Measurements from ENCODE around the gene PI4KA.
"Not testable (repeated sequence)": the region's sequence is repeated elsewhere in the genome, so short reads cannot be mapped to it uniquely, and the experiment has no call there.

PI4KA gene

DNA sequence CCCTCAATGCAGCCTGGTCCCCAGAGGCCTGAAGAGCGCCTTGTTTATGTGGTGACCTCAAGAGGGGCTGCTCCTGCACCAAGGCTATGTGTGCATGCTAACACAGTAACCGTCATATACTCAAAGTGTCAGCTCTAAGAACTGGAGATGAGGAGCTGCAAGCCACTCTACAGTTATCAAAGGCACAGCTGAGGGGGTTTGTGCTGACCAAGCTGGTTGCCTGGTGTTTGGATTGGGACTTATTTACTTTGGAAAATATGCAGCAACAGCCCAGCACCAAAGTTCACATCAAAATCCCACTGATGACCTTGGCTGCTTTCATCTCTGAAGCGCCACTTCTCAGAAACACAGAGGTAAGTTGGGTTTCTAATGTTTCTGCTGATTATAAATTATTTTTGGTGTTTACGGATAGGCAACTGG lies 84.8 kb downstream of the PI4KA start, which contains the start of gene SERPIND1:
Gene SERPIND1, plus strand, starts transcription at position 321 of the 420 bp plus-strand sequence. CDS start 5,200 bp downstream, outside the sequence.
- DNase-seq, result no peak

DNA sequence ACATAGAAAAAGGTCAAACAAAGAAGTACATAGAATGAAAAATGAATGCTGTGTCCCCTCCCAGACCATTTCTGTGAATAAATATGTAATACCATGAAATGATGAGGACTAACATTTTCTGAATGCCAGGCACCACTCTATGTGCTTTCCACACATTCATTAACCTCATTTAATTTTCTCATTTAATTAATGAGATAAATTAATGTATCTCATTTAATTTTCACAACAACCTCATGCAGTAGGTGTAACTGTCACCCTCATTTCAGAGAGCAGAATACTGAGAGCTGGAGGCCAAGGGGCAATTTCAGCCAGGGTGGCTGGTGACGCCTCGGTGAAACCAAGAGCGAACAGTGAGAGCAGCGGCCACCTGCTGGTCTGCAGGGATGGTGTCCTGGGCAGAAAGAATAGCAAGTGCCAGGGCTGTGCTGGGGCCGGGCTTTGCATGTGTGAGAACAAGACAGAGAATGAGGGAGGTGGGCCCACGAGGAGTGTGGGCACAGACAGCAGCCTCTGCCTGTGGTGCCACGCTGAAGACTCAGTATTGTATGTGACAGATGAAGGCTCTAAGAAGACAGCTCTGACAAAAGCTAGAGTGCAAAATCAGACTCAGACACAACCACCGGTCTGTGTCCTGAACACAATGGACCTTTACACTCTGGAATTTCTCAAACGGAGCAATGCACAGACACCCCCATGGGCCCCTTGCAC lies 86.5 kb downstream of the PI4KA start:
- no peak for DNase-seq

DNA sequence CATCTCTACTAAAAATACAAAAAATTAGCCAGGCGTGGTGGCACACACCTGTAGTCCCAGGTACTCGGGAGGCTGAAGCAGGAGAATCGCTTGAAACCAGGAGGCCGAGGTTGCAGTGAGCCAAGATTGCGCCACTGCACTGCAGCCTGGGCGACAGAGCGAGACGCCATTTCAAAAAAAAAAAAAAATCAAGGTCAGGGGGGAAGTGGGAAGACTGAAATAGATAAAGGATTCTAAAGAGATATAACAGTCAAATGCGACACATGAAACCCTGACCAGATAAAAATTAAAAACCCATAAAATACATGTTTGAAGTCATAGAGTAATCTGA lies 89.2 kb downstream of the PI4KA start:
- not testable (repeated sequence) for DNase-seq

DNA sequence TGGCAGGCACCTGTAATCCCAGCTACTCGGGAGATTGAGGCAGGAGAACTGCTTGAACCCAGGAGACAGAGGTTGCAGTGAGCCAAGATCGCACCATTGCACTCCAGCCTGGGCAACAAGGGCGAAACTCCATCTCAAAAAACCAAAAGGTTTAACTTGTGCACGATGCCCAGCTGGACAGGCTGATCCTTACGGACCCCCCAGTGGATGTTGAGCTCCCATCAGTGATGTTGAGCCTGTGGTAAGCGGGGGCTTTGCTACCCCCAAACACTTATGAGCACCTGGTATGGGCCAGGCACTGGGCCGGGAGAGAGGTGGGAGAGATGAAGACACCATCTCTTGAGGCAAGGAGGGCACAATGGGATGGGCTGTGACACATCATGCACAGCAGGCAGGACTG lies 92.1 kb downstream of the PI4KA start:
- DNase-seq, result no peak

DNA sequence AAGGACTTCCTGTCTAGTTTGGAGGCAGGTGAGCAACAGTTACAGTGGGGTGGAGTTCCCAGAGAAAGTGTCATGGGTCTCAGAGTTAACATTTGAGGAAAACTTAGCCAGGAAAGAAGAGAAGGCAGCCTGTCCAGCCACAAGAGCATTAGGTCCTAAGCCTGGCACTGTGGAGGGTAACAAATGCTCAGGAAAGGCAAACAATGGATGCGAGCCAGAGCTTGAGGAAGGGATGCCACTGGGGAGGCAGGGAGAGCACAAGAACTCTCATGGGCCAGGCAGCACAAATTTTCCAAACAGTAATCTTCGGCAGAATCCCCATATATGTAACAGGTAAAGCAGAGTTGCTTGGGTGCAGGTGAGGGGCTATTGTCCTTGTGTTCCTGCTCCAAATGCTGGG lies 92.7 kb downstream of the PI4KA start:
- no peak for DNase-seq

DNA sequence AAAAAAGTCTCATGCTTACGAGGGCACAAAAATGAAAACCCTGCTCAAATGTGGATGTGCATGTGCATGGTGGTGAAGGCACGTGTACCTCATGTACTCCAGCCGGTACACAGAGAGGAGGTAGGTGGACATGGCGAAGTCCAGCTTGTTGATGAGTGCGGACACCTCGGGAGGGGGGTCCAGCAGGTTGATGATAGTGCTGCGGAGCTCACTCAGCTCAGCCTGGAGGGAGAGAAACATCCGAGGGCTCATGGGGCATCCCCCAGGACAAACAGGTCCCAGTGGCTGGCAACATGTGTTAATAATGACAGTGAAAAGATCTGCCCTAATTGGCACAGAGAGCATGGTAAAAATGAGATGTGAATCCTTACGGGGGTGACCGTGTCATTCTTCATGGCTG lies 93.9 kb downstream of the PI4KA start:
- no peak for DNase-seq

DNA sequence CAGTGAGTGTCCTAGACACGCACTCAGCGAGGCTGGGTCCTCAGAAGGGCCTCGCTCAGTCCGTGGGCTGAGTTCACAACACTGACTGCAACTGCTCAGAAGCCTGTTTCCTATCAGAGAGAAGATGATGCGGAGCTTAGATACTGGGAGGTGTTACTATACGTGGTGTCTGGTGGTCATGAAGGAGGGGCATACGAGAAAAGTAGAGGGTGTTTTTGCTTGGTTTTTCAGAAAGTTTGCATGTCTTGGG lies 94.2 kb downstream of the PI4KA start:
- no peak for DNase-seq

DNA sequence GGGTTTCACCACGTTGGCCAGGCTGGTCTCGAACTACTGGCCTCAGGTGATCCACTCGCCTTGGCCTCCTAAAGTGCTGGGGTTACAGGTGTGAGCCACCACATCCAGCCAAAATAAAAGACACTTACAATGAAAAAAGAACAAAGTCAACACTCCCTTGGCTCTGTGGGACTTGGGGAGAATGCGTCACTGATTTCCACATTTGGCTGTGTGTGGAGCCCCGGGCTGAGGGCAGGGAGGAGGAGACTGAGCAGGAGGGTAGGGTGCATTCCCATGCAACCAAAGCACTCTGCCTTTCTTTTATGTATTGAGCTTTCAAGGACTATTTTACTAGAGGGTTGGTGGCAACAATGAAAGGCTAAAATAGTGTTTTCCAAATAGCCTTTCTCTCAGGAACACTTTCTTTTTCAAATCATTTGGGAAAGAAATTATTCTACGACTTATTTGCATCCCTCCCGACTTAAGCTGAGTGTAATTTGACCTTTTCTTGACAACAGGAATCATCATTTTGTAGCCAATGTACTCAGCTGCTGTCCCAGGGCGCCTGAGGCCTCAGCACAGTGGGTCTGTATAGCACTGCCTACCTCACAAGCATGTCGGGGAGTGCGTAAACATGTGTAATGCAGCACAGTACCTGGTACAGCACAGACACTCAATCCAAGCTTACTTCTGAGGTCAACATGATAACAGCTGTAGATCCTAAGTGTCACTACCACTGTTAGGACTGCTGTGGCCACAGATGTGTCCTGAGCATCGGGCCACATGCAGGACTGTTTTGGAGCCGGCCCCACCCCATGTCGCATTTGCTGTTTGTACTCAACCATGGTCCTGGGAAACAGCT lies 94.8 kb downstream of the PI4KA start:
- DNase-seq, result no peak

DNA sequence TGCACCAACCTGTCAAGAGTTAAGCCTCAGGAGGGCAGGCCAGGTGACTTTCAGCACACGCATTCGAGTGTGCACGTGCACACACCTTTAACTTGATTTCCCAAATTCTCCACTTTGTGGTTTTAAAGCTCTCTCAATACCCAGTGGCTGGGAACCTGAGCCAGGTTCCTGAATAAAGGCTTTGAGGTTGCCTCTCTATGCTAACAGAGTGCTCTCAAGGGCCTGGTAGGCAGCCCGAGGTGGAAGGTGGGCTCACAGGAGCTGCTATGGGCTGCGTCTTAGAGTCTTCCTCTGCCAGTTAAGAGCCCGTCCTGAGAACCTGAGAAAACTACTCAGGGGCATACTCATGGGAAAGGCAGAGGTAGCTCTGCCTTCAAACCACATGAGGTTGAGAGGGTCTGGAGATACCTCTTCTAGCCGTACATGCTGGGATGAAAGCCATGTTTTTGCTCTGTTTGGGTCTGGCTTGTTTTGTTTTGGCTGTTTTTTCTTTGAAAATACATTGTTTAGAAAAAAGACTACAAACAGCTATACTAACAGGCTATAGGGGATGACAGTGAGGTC lies 96.3 kb downstream of the PI4KA start:
- no peak for DNase-seq

DNA sequence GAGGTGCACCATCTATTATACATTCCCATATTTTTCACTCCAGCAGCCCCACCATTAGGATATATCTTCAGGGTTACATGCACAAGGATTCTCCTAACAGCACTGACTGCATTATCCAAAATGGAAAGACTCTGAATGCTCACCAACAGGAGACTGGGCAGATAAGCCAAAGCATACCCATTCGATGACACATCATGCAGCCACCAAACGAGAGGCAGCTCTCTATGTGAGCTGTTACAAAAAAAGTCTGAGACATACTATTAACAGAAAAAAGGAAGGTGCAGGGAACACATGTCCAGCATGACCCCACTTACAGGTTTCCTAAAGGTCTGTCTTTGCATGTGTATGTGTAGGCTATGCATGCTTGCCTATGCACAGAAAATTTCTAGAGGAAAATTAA lies 97.1 kb downstream of the PI4KA start:
- DNase-seq, result no peak

DNA sequence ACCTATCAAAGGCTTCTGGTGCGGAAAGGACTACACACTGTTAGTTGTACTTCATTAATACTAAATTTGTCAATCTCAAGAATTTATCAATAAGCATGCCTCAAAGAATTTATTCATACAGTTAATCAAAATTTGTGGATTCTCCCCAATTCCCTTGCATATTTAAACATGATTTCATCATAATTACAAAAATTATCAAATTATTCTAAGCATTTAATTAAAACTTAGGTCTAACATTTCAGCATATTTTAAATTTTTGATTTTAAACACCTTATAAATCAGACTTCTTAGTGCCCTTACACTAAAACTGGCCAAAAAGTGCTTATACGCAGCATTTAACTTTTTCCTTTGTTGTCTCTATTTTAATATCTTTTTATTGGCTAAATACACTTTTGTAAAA lies 98.5 kb downstream of the PI4KA start:
- DNase-seq, result no peak

DNA sequence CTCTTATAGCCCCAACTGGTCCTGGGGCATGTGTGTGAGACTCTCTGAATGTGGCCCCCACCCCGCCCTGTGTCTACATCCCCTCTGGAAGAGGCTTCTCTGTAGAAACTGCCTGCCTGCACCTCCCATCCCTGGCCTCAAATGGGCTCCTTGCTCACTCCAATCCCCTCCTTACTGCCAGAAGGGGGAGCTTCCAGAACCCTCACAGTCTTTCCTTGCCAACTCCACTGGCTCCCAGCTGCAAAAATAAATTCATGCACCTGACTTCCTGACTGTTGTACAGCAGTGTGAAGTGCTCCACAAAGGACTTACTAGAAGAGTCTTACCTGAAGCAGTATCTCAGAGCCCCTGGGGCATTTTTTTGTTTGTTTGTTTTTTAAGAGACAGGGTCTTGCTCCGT lies 99.9 kb downstream of the PI4KA start:
- no peak for DNase-seq

DNA sequence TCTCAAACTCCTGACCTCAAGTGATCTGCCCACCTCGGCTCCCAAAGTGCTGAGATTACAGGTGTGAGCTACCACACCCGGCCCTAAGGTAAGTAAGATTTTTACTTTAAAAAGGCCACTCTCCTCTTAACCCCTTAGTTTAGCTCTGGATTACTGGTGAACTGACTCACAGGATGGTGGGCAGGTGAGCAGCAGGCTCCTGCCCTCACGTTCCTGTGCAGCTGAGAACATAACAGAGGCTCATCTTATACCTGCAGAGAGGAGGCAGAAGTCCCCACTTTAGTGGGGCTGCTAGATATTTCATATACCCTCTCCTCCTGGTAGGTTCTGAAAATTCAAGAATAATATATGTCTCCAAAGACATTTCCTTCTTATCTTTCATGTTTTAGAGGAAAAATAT lies 101.8 kb downstream of the PI4KA start:
- DNase-seq, result no peak

DNA sequence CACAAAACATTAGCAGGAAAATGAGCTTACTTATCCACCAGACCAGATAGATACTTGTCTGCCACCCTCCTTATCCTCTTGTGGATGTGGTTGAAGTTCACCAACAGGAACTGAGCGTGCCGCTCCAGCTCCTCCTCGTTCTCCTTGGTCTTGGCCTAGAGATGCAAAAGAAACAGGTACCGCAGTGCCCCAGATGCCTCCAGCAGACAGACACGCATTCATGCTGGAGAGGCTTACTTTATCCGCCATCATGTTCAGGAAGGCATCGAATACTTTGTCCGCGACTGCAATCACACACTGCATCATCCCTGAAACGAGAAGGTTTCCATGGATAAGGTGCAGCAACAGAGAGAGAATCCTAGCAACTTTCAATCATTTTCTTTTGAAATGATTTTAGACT lies 105.7 kb downstream of the PI4KA start:
- no peak for DNase-seq

DNA sequence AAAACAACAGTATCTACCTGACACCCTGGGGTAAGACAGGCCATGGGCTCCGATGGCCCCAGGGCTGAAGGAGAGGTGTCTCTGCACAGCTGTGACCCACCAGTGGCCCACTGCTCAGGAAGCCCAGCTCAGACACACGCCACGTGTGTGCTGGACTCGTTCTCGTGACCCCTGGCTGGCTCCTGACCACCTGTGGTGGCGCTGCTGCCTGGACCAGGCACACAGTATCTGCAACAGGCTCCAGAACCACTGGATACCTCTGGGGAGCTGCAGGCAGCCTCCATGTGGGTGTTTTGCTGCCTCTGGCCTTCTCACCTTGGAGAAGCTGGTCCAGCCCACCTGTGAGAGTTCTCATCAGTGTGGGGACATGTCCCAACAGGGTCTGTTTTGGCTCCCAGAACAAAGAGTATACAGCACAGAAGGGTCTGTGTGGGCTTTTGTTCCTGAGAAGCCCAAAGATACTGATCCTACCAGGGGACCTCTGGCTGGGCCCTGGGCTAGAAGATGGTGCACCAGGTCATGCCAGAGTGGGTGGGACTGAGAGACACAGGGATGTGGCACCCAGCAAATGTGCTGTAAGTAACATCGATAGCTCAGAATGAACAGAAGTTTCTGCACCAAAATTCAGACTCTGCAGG lies 106.4 kb downstream of the PI4KA start:
- no peak for DNase-seq

DNA sequence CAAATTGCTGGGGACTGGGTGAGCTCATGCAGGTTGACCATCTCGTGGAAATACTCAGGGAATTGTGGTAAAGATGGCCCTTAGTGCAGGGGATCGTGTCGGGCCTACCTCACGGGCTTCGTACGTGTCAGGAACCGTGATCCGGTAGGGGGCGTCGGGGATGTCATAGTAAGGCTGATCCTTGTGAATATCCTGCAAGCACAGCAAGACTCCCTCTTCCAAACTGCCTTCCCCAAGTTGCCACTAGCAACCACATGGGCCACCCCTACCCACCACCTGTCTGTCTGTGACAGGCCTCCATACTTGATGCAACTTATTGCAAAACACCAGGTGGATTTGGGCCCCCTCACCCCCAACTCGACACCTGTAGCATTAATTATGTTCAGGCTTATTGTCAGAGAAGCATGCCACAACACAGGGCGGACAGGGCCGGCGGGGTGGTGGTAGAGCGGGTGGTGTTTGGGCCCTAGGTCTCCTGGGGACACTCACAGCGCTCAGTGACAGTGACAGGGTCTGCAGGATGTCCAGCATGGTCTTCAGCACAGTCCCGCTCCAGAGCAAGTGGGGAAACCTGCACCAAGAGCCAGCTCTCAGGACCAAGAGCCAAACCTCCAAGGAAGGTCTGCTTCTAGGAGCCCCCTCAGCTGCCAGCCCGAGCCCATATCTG lies 107.3 kb downstream of the PI4KA start:
- DNase-seq, result no peak

DNA sequence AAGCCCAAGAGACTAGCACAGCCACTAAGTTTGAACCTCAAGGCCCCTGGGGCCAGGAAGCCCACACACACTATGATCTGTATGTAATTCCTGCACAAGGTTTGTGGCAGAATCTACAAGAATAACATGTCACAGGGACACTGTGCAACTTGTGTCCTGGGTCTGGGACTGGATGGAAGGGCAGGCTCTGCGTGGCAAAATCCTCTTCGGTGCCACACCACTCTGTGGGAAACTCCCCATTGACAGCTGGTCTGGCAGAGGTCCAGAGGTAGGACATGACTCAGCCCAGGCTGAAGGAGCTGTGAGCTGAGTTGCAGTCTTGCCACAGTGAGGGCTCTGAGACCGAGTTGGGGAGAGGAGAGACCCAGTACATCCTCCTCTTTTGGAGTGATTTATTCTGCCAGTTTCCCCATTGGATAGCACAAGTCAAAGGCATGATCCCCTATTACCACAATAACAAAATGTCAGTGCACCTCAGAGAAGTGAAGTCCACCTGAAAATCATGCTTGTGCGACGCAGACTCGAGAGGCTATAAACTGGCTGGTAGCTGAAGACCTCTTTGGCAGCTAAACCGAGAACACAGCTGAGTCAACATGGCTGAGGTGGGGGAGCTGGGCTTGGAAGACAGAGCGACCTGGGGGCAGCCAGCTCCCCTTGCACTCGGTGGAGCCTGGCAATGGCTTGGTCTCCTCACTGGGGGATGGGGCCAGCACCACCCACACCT lies 108.0 kb downstream of the PI4KA start:
- DNase-seq, result peak; percentile 17 to 34

DNA sequence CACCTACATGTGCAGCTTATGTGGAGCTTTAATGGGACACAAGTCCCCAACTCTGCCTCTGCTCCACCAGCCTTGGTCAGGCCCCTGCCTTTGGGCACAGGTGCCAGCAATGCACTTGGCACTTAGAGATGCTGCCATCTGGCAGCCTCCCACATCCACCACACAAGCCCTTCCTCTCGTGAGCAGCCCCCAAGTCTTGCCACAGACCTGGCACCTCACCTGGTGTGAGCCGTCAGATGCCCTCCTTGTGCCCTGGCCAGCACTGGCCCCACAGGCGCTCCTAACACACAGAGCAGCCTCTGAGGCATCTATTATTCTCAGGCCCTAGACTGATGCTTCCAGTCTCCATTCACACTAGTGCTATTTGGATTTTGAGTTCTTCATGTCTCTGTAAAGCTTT lies 109.2 kb downstream of the PI4KA start:
- DNase-seq, result no peak

DNA sequence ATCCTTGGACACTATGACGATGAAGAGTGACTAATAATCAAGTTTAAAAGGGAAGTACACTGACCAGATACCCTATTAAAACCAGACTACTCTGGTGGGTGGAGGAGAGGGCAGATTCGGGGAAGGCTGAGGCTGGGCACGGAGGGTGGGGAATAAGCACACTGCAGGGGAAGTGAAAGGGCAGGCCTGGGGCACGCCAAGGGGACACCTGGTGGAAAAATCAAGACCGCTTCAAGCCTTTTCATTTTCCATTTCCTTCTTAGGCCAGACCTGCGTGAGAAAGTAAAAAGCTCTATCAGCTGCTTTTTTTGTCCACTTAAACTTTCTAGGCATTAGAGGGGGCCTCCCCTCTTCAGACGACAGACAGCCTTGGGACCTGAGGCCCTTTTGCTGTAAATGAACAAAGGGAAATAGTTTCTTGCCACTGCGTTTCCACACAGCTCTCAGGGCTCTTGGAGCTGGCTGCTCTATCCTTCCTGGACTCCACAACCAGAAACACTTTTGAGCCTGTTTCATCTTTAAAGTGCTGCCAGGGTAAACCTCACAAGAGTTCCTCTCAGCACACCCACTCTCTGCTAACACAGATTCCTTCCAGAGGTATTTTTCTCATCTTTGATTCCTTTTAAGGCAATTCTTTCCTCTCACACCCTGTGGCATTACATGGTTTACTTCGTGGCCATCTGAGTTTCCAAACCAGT lies 109.7 kb downstream of the PI4KA start:
- DNase-seq, result no peak

DNA sequence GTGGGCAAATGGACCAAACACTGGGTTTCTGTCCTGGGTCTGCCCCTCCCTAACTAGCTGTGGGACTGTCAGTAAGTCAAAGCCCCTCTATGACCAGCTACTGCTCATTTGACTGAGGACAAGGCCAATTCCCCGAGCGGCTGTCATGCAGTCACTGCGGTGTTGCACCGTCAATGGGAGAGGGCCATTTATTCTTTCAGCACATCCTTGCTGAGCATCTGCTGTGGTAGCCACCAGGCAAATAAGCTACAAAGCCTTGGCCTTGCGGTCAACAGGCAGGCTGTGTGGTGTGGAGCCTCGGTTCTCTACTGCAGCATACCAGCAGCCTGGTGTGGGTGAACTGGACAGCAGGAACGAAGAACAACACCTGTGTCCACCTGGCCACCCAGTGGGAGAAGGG lies 110.5 kb downstream of the PI4KA start:
- no peak for DNase-seq

DNA sequence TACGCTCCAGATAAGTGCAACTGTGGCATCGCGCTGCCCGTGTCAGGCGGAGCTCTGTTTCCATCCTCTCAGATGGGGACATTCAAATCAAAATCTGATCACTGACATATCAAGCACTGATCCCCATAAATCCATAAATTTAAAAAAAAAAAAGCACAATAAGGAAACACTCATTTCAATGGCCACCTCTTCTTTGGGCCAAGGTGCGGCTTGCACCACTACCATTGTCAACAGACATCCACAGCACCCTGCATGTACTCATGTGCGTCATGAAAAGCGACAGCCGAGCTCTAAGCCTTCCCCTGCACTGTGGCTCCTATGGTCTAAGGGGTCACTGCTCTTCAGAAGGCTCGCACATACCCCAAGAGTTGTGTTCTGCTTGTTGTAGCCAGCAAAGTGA lies 111.4 kb downstream of the PI4KA start:
- DNase-seq, result no peak

All from bone marrow (tissue), 2 donors.